ENCODE results near the gene TCF7L2.

TCF7L2 gene

DNA sequence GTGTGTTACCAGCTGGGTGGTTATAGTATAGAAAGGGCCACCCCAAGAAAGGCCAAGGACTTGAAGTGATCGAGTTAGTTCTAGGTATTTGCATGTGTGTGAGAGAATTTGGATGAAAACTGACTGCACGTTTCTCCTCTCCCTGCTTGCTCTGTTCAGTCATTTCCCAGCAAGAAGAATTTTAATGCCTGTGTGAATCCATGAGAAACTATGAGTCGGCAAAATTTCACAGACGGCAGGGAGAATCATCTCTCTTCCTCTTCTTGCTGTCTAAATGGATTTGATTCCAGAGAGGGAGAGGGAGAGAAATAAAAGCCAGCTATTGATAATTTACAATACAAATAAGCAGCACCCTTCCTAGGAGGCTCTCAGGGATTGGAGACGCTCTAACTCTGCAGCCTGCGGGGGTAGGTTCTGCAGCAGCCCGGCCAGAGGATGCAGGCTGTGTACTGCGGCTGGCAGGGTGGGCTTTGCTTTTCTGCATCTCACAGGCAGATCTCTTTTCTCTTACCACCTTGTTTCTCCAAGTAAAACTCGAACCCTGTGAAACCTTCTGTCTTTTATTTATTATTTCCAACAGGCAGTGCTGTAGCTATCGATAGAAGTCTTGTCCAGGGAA is 183.6 kb downstream of the TCF7L2 start:
- H3K4me3 ChIP-seq (ENCODE audit: low read depth in 1 of 2, low read length in 2 of 2), result no peak overlapping the region
- no peaks in the 10 kb centered on the region for H3K27me3 ChIP-seq (ENCODE audit: control insufficient read depth in 1 of 2, insufficient read depth in 2 of 2, low read length in 2 of 2)
- H3K27ac ChIP-seq (ENCODE audit: low read depth, low read length), result no peak overlapping the region
- no peak overlapping the region for H3K9ac ChIP-seq (ENCODE audit: low read depth in 1 of 2, low read length in 2 of 2)
- no peaks in the 10 kb centered on the region for H3K9me3 ChIP-seq (ENCODE audit: control insufficient read depth in 1 of 2, low read length in 2 of 2)
- H3K4me1 ChIP-seq (ENCODE audit: control insufficient read depth in 1 of 2, insufficient read depth in 2 of 2, low read length in 2 of 2), result no peaks in the 10 kb centered on the region
- peaks cover 0 to 5% of the 10 kb centered on the region in 2 donors for H3K36me3 ChIP-seq (ENCODE audit: control insufficient read depth in 1 of 2, insufficient read depth in 2 of 2, low read length in 2 of 2)

DNA sequence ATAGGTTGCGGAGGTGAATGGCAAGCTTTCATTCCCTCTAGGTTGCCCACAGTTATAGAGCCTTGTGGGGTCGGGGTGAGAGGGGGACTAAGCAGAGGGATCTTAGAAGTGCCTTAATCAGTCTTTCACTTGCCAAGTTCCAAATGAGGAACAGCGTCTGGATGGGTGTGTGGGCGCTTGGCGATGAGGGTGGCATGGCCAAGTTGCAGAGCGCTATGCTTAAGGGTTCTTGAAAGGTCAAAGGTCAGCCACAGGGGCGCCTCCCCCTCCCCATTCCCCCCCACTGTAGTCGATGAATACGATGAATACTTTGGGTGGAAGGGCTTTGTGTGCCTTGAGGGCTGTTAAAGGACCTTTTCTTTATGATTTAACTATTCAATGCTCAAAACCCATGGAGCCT is 185.0 kb downstream of the TCF7L2 start:
- Histone ChIP-seq H3K36me3 (ENCODE audit: control insufficient read depth in 1 of 2, insufficient read depth in 2 of 2, low read length in 2 of 2) (peaks cover 0 to 5% of the 10 kb centered on the region in 2 donors), H3K27ac (ENCODE audit: low read depth, low read length) (no peak overlapping the region), H3K4me1 (ENCODE audit: control insufficient read depth in 1 of 2, insufficient read depth in 2 of 2, low read length in 2 of 2) (no peaks in the 10 kb centered on the region), H3K27me3 (ENCODE audit: control insufficient read depth in 1 of 2, insufficient read depth in 2 of 2, low read length in 2 of 2) (no peaks in the 10 kb centered on the region), H3K4me3 (ENCODE audit: low read depth in 1 of 2, low read length in 2 of 2) (no peak overlapping the region), H3K9ac (ENCODE audit: low read depth in 1 of 2, low read length in 2 of 2) (no peak overlapping the region), H3K9me3 (ENCODE audit: control insufficient read depth in 1 of 2, low read length in 2 of 2) (no peaks in the 10 kb centered on the region)

DNA sequence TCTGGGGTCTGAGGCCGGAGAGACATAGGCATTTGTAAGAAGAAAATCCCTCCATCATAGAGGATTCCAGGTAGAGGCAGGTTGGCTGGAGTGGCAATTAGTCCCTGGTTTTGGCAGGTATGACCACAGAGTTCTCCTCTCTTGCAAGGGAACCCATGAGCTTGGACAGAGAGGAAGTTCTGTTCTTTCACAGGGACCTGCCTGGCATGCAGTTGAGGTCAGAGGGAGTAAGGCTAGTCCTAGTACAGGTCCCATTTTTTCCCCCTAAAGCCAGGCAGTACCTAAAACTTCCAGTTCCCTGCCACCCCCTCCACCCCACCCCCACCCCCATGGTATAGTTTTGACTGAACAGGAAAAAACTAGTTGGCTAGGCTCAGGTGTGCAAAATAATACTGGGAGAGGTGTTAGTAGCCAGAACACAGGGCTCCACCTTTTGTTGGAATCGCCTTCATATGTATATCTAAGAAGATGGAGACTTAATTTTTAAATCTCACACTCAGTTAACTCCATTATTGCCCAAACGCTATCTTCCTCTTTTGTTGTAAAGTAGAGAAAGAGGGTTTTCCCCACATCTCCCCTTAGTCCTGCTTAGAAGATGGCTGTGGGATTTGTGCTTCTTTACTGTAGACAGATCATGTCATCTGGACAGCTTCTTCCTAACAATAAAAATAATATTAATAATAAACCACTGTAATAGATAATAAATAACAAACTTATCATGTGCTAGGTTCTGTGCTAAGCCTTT is 188.1 kb downstream of the TCF7L2 start:
- no peaks in the 10 kb centered on the region for H3K4me1 ChIP-seq (ENCODE audit: control insufficient read depth in 1 of 2, insufficient read depth in 2 of 2, low read length in 2 of 2)
- H3K4me3 ChIP-seq (ENCODE audit: low read depth in 1 of 2, low read length in 2 of 2), result no peak overlapping the region
- H3K9ac ChIP-seq (ENCODE audit: low read depth in 1 of 2, low read length in 2 of 2), result no peak overlapping the region
- H3K36me3 ChIP-seq (ENCODE audit: control insufficient read depth in 1 of 2, insufficient read depth in 2 of 2, low read length in 2 of 2), result peaks cover 0 to 27% of the 10 kb centered on the region in 2 donors
- H3K27me3 ChIP-seq (ENCODE audit: control insufficient read depth in 1 of 2, insufficient read depth in 2 of 2, low read length in 2 of 2), result no peaks in the 10 kb centered on the region
- no peak overlapping the region for H3K27ac ChIP-seq (ENCODE audit: low read depth, low read length)
- no peaks in the 10 kb centered on the region for H3K9me3 ChIP-seq (ENCODE audit: control insufficient read depth in 1 of 2, low read length in 2 of 2)

DNA sequence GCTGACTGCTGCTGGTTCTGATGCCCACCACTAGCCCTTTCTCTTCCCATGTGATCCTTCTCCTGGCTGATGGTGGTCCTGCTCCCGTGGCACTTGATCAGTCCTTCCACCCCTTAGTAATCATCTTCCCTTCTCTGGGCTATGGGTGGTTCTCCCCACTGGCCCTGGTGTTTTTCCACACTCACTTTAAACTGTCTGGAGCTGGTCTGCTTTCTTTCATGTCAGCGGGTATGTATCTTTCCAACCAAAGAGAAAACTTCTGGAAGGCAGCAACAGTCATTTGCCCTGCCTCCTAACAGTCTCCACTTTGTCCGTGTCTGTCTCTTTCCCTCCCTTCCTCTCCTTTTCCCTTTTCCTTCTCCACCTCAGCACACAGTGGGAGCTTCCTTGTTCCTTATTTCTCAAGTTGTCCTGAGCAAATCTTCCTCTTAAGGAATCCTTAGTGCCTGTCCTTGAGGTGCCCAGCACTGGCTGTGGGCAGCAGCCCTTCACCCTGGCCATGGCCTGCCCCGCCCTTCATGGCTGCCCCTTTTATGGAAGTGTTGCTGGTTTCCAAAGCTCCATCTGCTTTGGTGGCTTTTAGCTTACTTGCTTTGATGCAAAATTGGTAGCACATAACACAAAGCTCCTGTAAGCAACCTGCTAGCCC is 189.0 kb downstream of the TCF7L2 start:
- Histone ChIP-seq H3K27me3 (ENCODE audit: control insufficient read depth in 1 of 2, insufficient read depth in 2 of 2, low read length in 2 of 2) (no peaks in the 10 kb centered on the region), H3K4me1 (ENCODE audit: control insufficient read depth in 1 of 2, insufficient read depth in 2 of 2, low read length in 2 of 2) (no peaks in the 10 kb centered on the region), H3K4me3 (ENCODE audit: low read depth in 1 of 2, low read length in 2 of 2) (no peak overlapping the region), H3K9ac (ENCODE audit: low read depth in 1 of 2, low read length in 2 of 2) (no peak overlapping the region), H3K36me3 (ENCODE audit: control insufficient read depth in 1 of 2, insufficient read depth in 2 of 2, low read length in 2 of 2) (peaks cover 0 to 37% of the 10 kb centered on the region in 2 donors), H3K27ac (ENCODE audit: low read depth, low read length) (no peak overlapping the region), H3K9me3 (ENCODE audit: control insufficient read depth in 1 of 2, low read length in 2 of 2) (no peaks in the 10 kb centered on the region)

DNA sequence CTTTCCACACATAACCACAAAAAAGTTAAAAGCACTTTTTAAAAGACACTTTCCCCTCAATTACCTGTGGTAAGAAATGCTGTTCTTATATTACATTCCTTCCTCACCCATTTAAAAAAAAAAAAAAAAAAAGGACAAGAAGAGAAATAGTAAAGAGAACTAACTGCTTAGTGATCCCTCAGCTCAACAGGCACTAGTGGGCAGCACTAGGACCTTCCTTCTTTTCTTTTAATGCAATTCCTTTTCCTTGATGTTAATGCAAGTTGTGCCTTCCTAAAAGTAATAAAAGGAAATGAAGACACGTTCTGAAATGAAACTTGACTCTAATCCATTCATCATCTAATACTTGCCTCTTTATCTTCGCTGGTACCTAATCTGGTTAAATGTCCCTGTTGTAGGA is 189.7 kb downstream of the TCF7L2 start:
- Histone ChIP-seq H3K27ac (ENCODE audit: low read depth, low read length) (no peak overlapping the region), H3K4me1 (ENCODE audit: control insufficient read depth in 1 of 2, insufficient read depth in 2 of 2, low read length in 2 of 2) (no peaks in the 10 kb centered on the region), H3K4me3 (ENCODE audit: low read depth in 1 of 2, low read length in 2 of 2) (no peak overlapping the region), H3K36me3 (ENCODE audit: control insufficient read depth in 1 of 2, insufficient read depth in 2 of 2, low read length in 2 of 2) (peaks cover 0 to 43% of the 10 kb centered on the region in 2 donors), H3K9me3 (ENCODE audit: control insufficient read depth in 1 of 2, low read length in 2 of 2) (no peaks in the 10 kb centered on the region), H3K9ac (ENCODE audit: low read depth in 1 of 2, low read length in 2 of 2) (no peak overlapping the region), H3K27me3 (ENCODE audit: control insufficient read depth in 1 of 2, insufficient read depth in 2 of 2, low read length in 2 of 2) (no peaks in the 10 kb centered on the region)

DNA sequence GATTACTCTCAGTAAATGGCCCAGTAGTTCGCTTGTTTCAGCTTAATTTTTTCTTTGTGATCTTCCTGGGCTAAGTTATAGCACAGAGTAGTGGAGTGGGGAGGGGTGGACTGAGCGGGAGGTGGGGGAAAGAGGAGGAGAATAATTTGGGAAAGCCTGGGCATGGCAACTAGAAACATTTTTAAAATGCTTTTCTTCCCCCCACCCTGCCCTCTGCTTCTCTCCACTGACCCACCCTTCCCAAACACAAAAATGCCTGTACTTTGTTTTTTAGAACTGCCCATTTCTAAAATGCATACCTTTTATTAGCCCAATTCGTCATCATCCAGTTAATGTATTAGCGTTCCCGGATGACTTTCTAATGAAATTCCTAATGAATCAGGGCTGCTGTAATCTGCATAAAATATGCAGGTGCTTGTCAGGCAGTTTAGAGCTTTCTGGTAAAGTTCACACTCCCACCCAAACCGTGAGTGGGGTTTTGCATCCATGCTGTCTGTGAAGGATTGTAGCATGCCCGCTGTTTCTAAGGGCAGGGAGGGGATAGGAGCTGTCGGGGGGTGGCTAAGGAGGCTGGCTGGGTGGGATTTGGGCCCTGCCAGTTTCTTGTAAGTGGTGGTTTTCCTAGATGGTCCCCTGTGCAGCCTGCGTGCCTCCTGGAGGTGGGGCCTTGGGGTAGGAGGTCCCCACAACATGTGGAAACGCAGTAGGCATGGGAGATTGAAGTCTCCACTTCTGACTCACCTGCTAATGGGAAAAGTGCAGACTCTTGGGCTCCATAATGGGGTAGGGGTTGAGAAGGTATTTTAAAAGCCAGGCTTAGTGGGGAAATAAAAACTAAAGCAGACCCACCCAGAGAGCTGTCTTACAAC is 190.3 kb downstream of the TCF7L2 start:
- no peaks in the 10 kb centered on the region for H3K9me3 ChIP-seq (ENCODE audit: control insufficient read depth in 1 of 2, low read length in 2 of 2)
- no peaks in the 10 kb centered on the region for H3K27me3 ChIP-seq (ENCODE audit: control insufficient read depth in 1 of 2, insufficient read depth in 2 of 2, low read length in 2 of 2)
- H3K4me1 ChIP-seq (ENCODE audit: control insufficient read depth in 1 of 2, insufficient read depth in 2 of 2, low read length in 2 of 2), result no peaks in the 10 kb centered on the region
- no peak overlapping the region for H3K4me3 ChIP-seq (ENCODE audit: low read depth in 1 of 2, low read length in 2 of 2)
- H3K27ac ChIP-seq (ENCODE audit: low read depth, low read length), result no peak overlapping the region
- H3K9ac ChIP-seq (ENCODE audit: low read depth in 1 of 2, low read length in 2 of 2), result no peak overlapping the region
- H3K36me3 ChIP-seq (ENCODE audit: control insufficient read depth in 1 of 2, insufficient read depth in 2 of 2, low read length in 2 of 2), result peaks cover 0 to 46% of the 10 kb centered on the region in 2 donors

DNA sequence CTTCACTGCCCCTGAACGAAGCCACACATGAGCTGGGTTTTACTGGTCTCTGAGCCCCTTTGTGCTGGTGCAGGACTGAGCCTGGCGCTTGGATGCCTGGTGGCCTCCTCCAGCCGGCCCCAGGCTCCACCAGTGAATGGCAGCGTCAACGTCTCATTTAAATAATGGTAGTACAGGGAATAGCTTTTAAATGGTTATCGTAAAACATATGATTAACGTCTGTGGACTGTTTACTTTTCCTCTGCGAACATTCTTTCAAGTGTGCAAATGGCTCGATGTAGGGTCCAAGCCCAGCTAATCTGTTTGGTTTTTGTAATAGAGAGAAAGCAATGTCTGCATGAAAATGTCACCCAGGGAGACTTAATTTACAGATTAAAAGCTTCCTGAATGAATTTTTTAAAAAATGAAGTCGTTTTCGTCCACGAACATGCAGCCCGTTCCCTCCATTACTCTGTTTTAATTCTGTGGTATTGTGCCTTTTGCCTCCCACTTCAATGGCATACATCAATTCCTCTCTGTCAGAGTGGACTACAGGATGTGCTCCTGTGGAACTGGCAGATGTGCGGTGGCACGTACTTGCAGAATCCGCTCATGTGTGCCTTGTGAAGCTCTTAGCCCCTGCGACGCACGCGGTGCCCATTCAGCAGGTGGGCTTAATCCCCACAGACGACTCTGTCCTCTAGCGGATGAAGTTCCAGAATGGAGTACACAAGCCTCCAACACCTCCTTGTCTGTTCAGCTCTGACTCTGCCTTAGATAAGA is 192.7 kb downstream of the TCF7L2 start:
- H3K4me3 ChIP-seq (ENCODE audit: low read depth in 1 of 2, low read length in 2 of 2), result no peak overlapping the region
- no peak overlapping the region for H3K27ac ChIP-seq (ENCODE audit: low read depth, low read length)
- H3K36me3 ChIP-seq (ENCODE audit: control insufficient read depth in 1 of 2, insufficient read depth in 2 of 2, low read length in 2 of 2), result peaks cover 4 to 63% of the 10 kb centered on the region in 2 donors
- no peaks in the 10 kb centered on the region for H3K27me3 ChIP-seq (ENCODE audit: control insufficient read depth in 1 of 2, insufficient read depth in 2 of 2, low read length in 2 of 2)
- no peaks in the 10 kb centered on the region for H3K4me1 ChIP-seq (ENCODE audit: control insufficient read depth in 1 of 2, insufficient read depth in 2 of 2, low read length in 2 of 2)
- H3K9ac ChIP-seq (ENCODE audit: low read depth in 1 of 2, low read length in 2 of 2), result no peak overlapping the region
- H3K9me3 ChIP-seq (ENCODE audit: control insufficient read depth in 1 of 2, low read length in 2 of 2), result no peaks in the 10 kb centered on the region

DNA sequence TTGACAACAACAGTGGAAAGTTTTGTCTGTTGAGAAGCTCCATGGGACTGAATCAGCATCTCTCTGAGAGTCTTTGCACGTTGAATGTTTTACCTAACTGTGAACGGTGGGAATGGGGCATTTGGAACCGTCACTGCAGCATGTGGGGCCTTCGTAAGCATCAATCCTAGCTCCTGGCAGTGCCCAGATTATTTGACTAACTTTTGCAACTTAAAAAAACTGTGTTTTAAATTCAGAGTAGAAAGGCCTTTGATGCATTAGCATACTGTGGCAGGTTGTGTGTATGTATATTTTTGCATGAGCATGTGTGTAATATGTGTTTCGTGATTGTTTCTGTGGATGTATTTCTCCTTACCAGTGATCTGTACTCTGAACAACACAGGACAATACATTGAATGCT is 194.5 kb downstream of the TCF7L2 start:
- Histone ChIP-seq H3K4me1 (ENCODE audit: control insufficient read depth in 1 of 2, insufficient read depth in 2 of 2, low read length in 2 of 2) (no peaks in the 10 kb centered on the region), H3K9me3 (ENCODE audit: control insufficient read depth in 1 of 2, low read length in 2 of 2) (no peaks in the 10 kb centered on the region), H3K27ac (ENCODE audit: low read depth, low read length) (no peak overlapping the region), H3K4me3 (ENCODE audit: low read depth in 1 of 2, low read length in 2 of 2) (no peak overlapping the region), H3K9ac (ENCODE audit: low read depth in 1 of 2, low read length in 2 of 2) (no peak overlapping the region), H3K36me3 (ENCODE audit: control insufficient read depth in 1 of 2, insufficient read depth in 2 of 2, low read length in 2 of 2) (peaks cover 5 to 74% of the 10 kb centered on the region in 2 donors), H3K27me3 (ENCODE audit: control insufficient read depth in 1 of 2, insufficient read depth in 2 of 2, low read length in 2 of 2) (no peaks in the 10 kb centered on the region)

DNA sequence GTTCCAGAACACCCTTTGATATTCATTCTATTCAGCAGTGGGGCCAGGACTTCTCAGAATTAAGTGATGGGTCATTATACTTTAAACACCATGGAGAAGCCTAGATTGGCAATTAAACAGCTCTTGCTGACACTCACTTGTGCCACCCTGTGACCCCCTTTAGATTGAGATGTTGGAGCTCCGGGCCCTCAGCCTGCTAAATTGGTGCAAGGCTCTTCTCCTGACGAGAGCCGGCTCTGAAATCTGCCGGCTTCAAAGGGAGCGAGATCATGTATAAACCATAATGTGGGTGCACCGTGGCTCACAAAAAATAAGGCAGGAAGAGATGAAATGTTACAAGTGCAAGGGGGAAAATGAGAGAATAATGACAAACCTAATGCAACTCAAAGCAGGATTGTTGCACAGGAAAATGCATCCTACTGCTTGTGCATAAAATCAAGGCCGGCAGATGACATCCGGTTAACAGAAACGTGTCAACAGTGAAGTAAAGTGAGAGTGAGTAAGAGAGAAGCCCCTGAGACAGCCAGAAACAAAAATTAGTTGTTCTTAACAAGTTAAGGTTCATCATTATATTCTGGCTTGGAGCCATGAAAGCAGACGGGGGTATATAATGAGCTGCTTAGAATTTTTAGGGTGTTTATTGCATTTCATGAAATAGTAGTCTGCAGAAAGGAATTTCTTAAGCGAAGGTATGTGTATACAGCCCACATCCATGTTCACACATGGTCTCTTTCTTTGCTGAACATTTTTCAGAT is 198.2 kb downstream of the TCF7L2 start:
- Histone ChIP-seq H3K9me3 (ENCODE audit: control insufficient read depth in 1 of 2, low read length in 2 of 2) (no peaks in the 10 kb centered on the region), H3K4me1 (ENCODE audit: control insufficient read depth in 1 of 2, insufficient read depth in 2 of 2, low read length in 2 of 2) (peaks cover 0 to 4% of the 10 kb centered on the region in 2 donors), H3K9ac (ENCODE audit: low read depth in 1 of 2, low read length in 2 of 2) (no peak overlapping the region), H3K27ac (ENCODE audit: low read depth, low read length) (no peak overlapping the region), H3K4me3 (ENCODE audit: low read depth in 1 of 2, low read length in 2 of 2) (no peak overlapping the region), H3K27me3 (ENCODE audit: control insufficient read depth in 1 of 2, insufficient read depth in 2 of 2, low read length in 2 of 2) (no peaks in the 10 kb centered on the region), H3K36me3 (ENCODE audit: control insufficient read depth in 1 of 2, insufficient read depth in 2 of 2, low read length in 2 of 2) (peaks cover 31 to 80% of the 10 kb centered on the region in 2 donors)
